Activated CD8-positive, alpha-beta T cell treated with anti-CD3 and anti-CD28 coated beads for 36 hours (primary cell): ENCODE results near the gene FCRLA. TPM values are rescaled to one million over a fixed set of nuclear protein-coding genes. Genes with fewer than 3 reads are reported as not detected.

Experiments
- ATAC-seq: fragments of 200-7000 bp; cut with Tn5 transposase; one replicate; pipeline ENCODE4 v1.10.0; 2021; ENCODE audit warnings: mild to moderate bottlenecking, moderate library complexity
- CTCF ChIA-PET: fragments of 350-600 bp; sonication (Branson Sonifier 250); formaldehyde crosslinking; loops from one replicate; lab custom pipeline; 2021; ENCODE audit warnings: antibody characterized with exemption; lab: Charles Lee
- POLR2A ChIA-PET: fragments of 350-600 bp; sonication (Branson Sonifier 250); formaldehyde crosslinking; loops from one replicate; lab custom pipeline; 2021; ENCODE audit warnings: antibody characterized with exemption; lab: Charles Lee
- DNase-seq: peaks from one replicate; pipeline ENCODE4 v3.0.0-alpha.2; 2020
- H3K27ac Mint-ChIP-seq: one replicate; pipeline ENCODE4 v1.8.0; 2021; ENCODE audit warnings: mild to moderate bottlenecking, mixed read lengths
- H3K27me3 Mint-ChIP-seq: one replicate; pipeline ENCODE4 v1.8.0; 2021; ENCODE audit warnings: mixed read lengths
- H3K36me3 Mint-ChIP-seq: one replicate; pipeline ENCODE4 v1.8.0; 2021; ENCODE audit warnings: low read depth, mixed read lengths
- H3K4me1 Mint-ChIP-seq: one replicate; pipeline ENCODE4 v1.8.0; 2021; ENCODE audit warnings: low read depth, mixed read lengths
- H3K4me3 Mint-ChIP-seq: one replicate; pipeline ENCODE4 v1.8.0; 2021; ENCODE audit warnings: mild to moderate bottlenecking, moderate library complexity, mixed read lengths
- H3K9me3 Mint-ChIP-seq: one replicate; pipeline ENCODE4 v1.8.0; 2021; ENCODE audit warnings: mixed read lengths
- CTCF ChIP-seq: fragments of 200-600 bp; IDR thresholded peaks from one replicate; pipeline ENCODE4 v1.8.0; 2022; ENCODE audit warnings: antibody characterized with exemption, mild to moderate bottlenecking
- intact Hi-C: fragments of 100-400 bp; cut with micrococcal nuclease; formaldehyde crosslinking; loops from one replicate; pipeline ENCODE4 v1.10.0; 2022
- total RNA-seq, 2 experiments: library from RNA; stranded (reverse); gene quantifications; one replicate each; pipeline ENCODE4 v1.2.3, GENCODE V29; 2021

The FCRLA gene
- total RNA-seq, 2 experiments from 2014 or later = not detected

GRCh38 chr1:161743231-161743630 is 36.2 kb downstream of the FCRLA start:
- Mint-ChIP-seq H3K27me3 (peaks cover 4% of the 10 kb centered on the region), H3K9me3 (no peaks in the 10 kb centered on the region), H3K4me3 (no peak overlapping the region), H3K36me3 (no peaks in the 10 kb centered on the region), H3K27ac (no peak overlapping the region), H3K4me1 (peaks cover 47% of the 10 kb centered on the region)
- intact Hi-C loops = loop anchor here (10.0 kb wide), 1 partner anchor 208 kb away; no protein-coding TSS in a partner anchor
- no peak for TF ChIP-seq CTCF
- ChIA-PET POLR2A (no interaction called here), CTCF (interaction anchor here (0.8 to 6.5 kb wide), 3 partner anchors 17 to 259 kb away, joined by 3 to 51 read pairs (median 11); no protein-coding TSS in a partner anchor)
- no peak for DNase-seq
- no peak for ATAC-seq

- CTCF ChIA-PET = interaction anchor here (1.0 to 4.1 kb wide), 3 partner anchors 8 to 157 kb away, joined by 3 to 25 read pairs (median 3); no protein-coding TSS in a partner anchor
- Mint-ChIP-seq H3K9me3 (no peaks in the 10 kb centered on the region), H3K4me3 (no peak overlapping the region), H3K4me1 (peaks cover 48% of the 10 kb centered on the region), H3K27ac (no peak overlapping the region), H3K36me3 (peaks cover 9% of the 10 kb centered on the region), H3K27me3 (peaks cover 3% of the 10 kb centered on the region)
- intact Hi-C loops = loop anchor here (10.0 kb wide), 1 partner anchor 213 kb away; no protein-coding TSS in a partner anchor
- no peak for TF ChIP-seq CTCF
- POLR2A ChIA-PET = interaction anchor here (3.1 kb wide), 1 partner anchor 11 kb away, joined by 11 read pairs; no protein-coding TSS in a partner anchor
- DNase-seq = no peak
- ATAC-seq = no peak
These were observed 40.8 kb downstream of the FCRLA start for GRCh38 chr1:161747801-161748200.

- Mint-ChIP-seq H3K36me3 (peaks cover 26% of the 10 kb centered on the region), H3K9me3 (peaks cover 5% of the 10 kb centered on the region), H3K27ac (peak within 1 kb of the TSS; percentile 99), H3K27me3 (peaks cover 3% of the 10 kb centered on the region), H3K4me3 (peak within 1 kb of the TSS; percentile 100), H3K4me1 (peaks cover 42% of the 10 kb centered on the region)
- DNase-seq = peak; percentile 93
- intact Hi-C loops = loop anchor here (10.0 kb wide), 1 partner anchor 215 kb away; no protein-coding TSS in a partner anchor
- peak; percentile 96 for ATAC-seq
- CTCF ChIA-PET = interaction anchor here (0.9 to 4.1 kb wide), 12 partner anchors 9 to 288 kb away, joined by 3 to 25 read pairs (median 5); no protein-coding TSS in a partner anchor
- POLR2A ChIA-PET = interaction anchor here (0.7 to 3.1 kb wide), 7 partner anchors 9 to 217 kb away, joined by 3 to 11 read pairs (median 4); no protein-coding TSS in a partner anchor
- peak; percentile 12 for TF ChIP-seq CTCF
These were observed 42.7 kb downstream of the FCRLA start, which contains the start of gene DUSP12 for GRCh38 chr1:161749509-161750407. DUSP12 (plus strand) TSS chr1:161749786; CDS start chr1:161749802, 16 bp downstream.

GRCh38 chr1:161763522-161764098 is 56.6 kb downstream of the FCRLA start:
- DNase-seq = peak; percentile 69

More at GRCh38 chr1:161763522-161764098, 56.6 kb downstream of the FCRLA start:
- H3K27ac Mint-ChIP-seq = peak overlapping the region; percentile 21
- peaks cover 11% of the 10 kb centered on the region for H3K36me3 Mint-ChIP-seq
- H3K4me1 Mint-ChIP-seq = peaks cover 32% of the 10 kb centered on the region
- peak; percentile 57 for ATAC-seq
- POLR2A ChIA-PET = interaction anchor here (2.4 kb wide), 1 partner anchor 15 kb away, joined by 8 read pairs; the partner anchor contains the start of gene DUSP12
- CTCF ChIA-PET = interaction anchor here (0.6 to 2.4 kb wide), 10 partner anchors 8 to 289 kb away, joined by 3 to 25 read pairs (median 3); partner anchors contain the start of gene DUSP12
- TF ChIP-seq CTCF = peak; percentile 76
- intact Hi-C loops = no loop called here
- peak overlapping the region; percentile 48 for H3K4me3 Mint-ChIP-seq
- H3K27me3 Mint-ChIP-seq = no peaks in the 10 kb centered on the region
- H3K9me3 Mint-ChIP-seq = no peaks in the 10 kb centered on the region

Other genes starting within 250 kb of the FCRLA start
- gene FCGR2A, start 201.8 kb upstream of the FCRLA start, total RNA-seq = not detected
- under 1 TPM; 0.36 to 0.45 TPM for gene HSPA6, start 182.7 kb upstream of the FCRLA start, total RNA-seq
- gene FCGR3A, start 157.4 kb upstream of the FCRLA start, total RNA-seq = under 1 TPM; 0.27 to 0.36 TPM
- gene FCGR3B, start 76.1 kb upstream of the FCRLA start, total RNA-seq = not detected
- not detected for gene FCGR2B, start 44.1 kb upstream of the FCRLA start, total RNA-seq
- gene FCRLB, start 14.3 kb downstream of the FCRLA start, total RNA-seq = under 1 TPM; 0.49 to 0.68 TPM
- gene DUSP12, start 42.6 kb downstream of the FCRLA start, total RNA-seq = 10 to 100 TPM; 25.3 to 25.4 TPM
- gene ATF6, start 59.1 kb downstream of the FCRLA start, total RNA-seq = 10 to 100 TPM; 16.9 to 17.3 TPM